OCI-LY7 (cell line): ENCODE results near the gene YTHDF1.

Source experiments
- EZH2phosphoT487 ChIP-seq: fragments of 200-600 bp; sonication (generic); IDR thresholded peaks from 2 replicates; pipeline ENCODE4 v1.6.1; 2018; ENCODE audit warnings: low read depth, borderline replicate concordance, mild to moderate bottlenecking, mixed run types, antibody characterized with exemption, low read length, moderate library complexity, mixed read lengths
- TF ChIP-seq, protein P1 (sequence below): fragments of 200-600 bp; sonication (generic); conservative IDR thresholded peaks from 2 replicates; pipeline ENCODE4 v1.5.1; 2014; ENCODE audit warnings: mild to moderate bottlenecking, antibody characterized with exemption, low read length, moderate library complexity, mixed read lengths

DNA sequence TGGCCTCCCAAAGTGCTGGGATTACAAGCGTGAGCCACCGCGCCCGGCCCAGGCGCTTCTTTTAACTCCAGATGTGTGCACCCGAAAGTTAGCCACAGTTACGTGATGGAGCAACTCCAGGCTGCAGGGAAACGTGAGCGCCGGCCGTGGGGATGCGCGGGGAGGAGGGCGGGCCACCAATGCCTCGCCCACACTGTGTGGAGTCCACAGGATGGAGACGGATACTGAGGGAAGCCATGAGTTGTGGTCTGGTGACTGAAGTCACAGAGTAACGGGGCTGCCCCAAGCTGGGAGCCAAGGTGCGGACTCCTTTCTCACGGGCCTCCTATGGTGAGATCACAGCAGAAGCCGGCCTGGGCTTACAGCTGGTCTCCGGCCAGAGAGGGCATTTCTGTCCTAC, 23.2 kb downstream of the YTHDF1 start:
- TF ChIP-seq, protein P1, sequence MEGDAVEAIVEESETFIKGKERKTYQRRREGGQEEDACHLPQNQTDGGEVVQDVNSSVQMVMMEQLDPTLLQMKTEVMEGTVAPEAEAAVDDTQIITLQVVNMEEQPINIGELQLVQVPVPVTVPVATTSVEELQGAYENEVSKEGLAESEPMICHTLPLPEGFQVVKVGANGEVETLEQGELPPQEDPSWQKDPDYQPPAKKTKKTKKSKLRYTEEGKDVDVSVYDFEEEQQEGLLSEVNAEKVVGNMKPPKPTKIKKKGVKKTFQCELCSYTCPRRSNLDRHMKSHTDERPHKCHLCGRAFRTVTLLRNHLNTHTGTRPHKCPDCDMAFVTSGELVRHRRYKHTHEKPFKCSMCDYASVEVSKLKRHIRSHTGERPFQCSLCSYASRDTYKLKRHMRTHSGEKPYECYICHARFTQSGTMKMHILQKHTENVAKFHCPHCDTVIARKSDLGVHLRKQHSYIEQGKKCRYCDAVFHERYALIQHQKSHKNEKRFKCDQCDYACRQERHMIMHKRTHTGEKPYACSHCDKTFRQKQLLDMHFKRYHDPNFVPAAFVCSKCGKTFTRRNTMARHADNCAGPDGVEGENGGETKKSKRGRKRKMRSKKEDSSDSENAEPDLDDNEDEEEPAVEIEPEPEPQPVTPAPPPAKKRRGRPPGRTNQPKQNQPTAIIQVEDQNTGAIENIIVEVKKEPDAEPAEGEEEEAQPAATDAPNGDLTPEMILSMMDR, result no peak
- TF ChIP-seq EZH2phosphoT487, result no peak
